Measurements from ENCODE around the gene TSPAN7.

TSPAN7 gene

DNA sequence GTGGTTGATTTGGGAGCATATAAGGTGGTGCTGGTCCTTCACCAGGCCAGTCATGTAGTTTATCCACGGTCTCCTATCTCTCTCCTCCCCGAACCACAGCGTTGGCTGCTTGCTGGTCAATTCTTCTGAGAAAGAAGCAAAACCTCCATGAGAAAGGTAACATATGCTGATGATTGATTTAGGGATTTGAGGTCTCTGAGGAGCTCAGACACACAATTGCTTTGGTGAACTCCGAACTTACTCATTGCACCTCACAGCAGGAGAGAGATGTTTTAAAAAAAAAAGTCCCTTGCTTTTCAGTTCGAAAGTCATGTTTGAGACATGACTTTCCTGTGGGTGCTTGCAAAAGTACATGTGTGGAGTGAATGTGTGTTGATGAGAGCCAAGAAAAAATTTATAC, 100.2 kb downstream of the TSPAN7 start:
- no peak overlapping the region for H3K9ac ChIP-seq
- no peaks in the 10 kb centered on the region for H3K27me3 ChIP-seq
- no peak overlapping the region for H3K27ac ChIP-seq
- H3K4me2 ChIP-seq: no peak overlapping the region
- H3K4me3 ChIP-seq: no peak overlapping the region
- peaks cover 0 to 10% (median 0%) of the 10 kb centered on the region in 10 experiments; a peak in 5 of 20 replicates for H3K4me1 ChIP-seq
- TF ChIP-seq Cebpa-rat (IDR thresholded peaks at IDR 0.05): no peak
- H3K9me3 ChIP-seq (replicated peaks in 1 of 11): no peaks in the 10 kb centered on the region
- H3K36me3 ChIP-seq: no peaks in the 10 kb centered on the region
- H4K20me1 ChIP-seq: no peaks in the 10 kb centered on the region

DNA sequence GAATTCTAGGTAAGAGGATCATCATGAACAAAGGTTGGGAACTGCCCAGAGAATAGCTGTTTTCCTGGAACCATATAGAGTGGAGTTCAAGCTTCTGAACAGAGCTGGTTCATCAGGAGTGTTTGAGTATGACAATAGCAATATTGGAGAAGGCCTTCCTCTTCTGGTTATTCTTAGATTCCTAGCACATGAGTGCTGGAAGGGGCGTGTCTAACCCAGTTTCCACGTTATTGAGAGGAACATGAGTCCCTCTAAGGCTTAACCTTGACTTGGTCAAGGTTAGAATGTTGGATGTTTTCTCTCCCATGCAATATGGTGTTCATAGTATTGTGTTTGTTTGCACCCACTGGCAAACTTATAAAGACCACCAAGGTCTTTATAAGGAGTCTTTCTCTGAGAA, 101.3 kb downstream of the TSPAN7 start:
- H4K20me1 ChIP-seq: no peaks in the 10 kb centered on the region
- no peaks in the 10 kb centered on the region for H3K27me3 ChIP-seq
- H3K9me3 ChIP-seq (replicated peaks in 1 of 11): no peaks in the 10 kb centered on the region
- H3K4me1 ChIP-seq: peaks cover 0 to 10% (median 0%) of the 10 kb centered on the region in 10 experiments; a peak in 5 of 20 replicates
- H3K9ac ChIP-seq: no peak overlapping the region
- H3K27ac ChIP-seq: no peak overlapping the region
- H3K36me3 ChIP-seq: no peaks in the 10 kb centered on the region
- no peak overlapping the region for H3K4me3 ChIP-seq
- H3K4me2 ChIP-seq: peak overlapping the region in 2 of 11 experiments; percentile 36 to 47; a peak in 4 of 22 replicates
- TF ChIP-seq Cebpa-rat (IDR thresholded peaks at IDR 0.05): no peak

DNA sequence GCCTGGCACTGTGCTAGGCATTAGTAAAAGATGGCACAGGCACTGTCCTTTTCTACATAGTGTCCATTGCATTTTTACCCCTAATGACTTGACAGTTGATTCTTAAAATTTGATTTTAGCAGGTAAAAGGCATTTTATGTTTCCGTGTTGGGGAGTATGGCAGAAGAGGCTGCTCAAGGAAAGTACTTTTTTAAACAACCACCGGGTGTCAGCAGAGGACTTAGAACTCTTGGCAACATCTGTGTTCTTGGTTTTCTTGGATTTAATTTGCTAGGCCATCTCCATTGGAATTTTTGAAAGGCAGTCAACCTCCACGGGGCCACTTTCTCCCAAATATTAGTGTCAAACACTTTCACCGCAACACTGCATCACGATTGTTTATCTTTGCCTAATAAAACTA, 102.9 kb downstream of the TSPAN7 start:
- TF ChIP-seq Cebpa-rat (IDR thresholded peaks at IDR 0.05): no peak
- Histone ChIP-seq H3K4me2 (no peak overlapping the region), H4K20me1 (no peaks in the 10 kb centered on the region), H3K9me3 (replicated peaks in 1 of 11) (no peaks in the 10 kb centered on the region), H3K4me1 (peaks cover 0 to 20% (median 1%) of the 10 kb centered on the region in 10 experiments; a peak in 10 of 20 replicates), H3K4me3 (no peak overlapping the region), H3K36me3 (no peaks in the 10 kb centered on the region), H3K9ac (no peak overlapping the region), H3K27me3 (no peaks in the 10 kb centered on the region), H3K27ac (no peak overlapping the region)

DNA sequence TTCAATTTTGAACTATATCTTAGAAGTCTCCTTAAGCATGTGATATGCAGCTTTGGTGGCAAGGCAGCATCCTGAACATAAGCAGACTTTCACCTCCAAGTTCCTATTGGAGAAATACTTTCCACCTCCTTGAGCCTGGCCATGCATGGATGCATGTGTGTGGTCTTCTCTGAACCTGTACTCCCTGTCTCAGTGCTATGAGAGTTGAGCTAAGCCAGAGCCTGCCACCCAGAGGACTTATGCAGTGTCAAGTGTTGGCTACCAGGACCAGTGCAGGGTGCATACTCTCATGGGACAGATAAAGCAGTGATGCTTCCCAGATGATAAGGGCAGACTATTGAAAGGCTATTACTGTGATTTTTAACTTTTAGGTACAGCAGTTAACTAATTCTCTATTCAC, 105.6 kb downstream of the TSPAN7 start:
- Histone ChIP-seq H3K36me3 (no peaks in the 10 kb centered on the region), H3K4me2 (no peak overlapping the region), H3K27ac (no peak overlapping the region), H3K9me3 (replicated peaks in 1 of 11) (no peaks in the 10 kb centered on the region), H4K20me1 (no peaks in the 10 kb centered on the region), H3K4me1 (peaks cover 0 to 44% (median 7%) of the 10 kb centered on the region in 10 experiments; a peak in 10 of 20 replicates), H3K4me3 (no peak overlapping the region), H3K9ac (no peak overlapping the region), H3K27me3 (no peaks in the 10 kb centered on the region)
- no peak for TF ChIP-seq Cebpa-rat (IDR thresholded peaks at IDR 0.05)

DNA sequence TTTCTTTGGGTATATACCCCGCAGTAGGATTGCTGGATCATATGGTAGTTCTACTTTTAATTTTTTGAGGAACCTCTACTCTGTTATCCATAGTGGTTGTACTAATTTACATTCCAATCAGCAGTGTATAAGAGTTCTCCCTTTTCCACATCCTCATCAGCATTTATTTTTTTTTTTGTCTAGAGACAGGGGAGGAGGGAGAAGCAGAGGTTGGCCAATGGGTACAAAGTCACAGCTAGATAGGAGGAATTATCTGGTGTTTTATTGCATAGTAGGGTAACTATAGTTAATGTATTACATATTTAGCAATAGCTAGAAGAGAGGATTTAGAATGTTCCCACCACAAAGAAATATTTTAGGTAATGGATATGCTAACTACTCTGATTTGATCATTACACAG, 107.4 kb downstream of the TSPAN7 start:
- Histone ChIP-seq H4K20me1 (no peaks in the 10 kb centered on the region), H3K4me2 (peak overlapping the region in 3 of 11 experiments; percentile 63 to 69 (median 65); a peak in 4 of 22 replicates), H3K4me3 (no peak overlapping the region), H3K4me1 (peaks cover 0 to 35% (median 7%) of the 10 kb centered on the region in 10 experiments; a peak in 10 of 20 replicates), H3K36me3 (no peaks in the 10 kb centered on the region), H3K27ac (peak overlapping the region in 2 of 11 experiments; percentile 55 to 63; a peak in 4 of 22 replicates), H3K9ac (no peak overlapping the region), H3K27me3 (no peaks in the 10 kb centered on the region), H3K9me3 (replicated peaks in 1 of 11) (no peaks in the 10 kb centered on the region)
- TF ChIP-seq Cebpa-rat (IDR thresholded peaks at IDR 0.05): no peak

DNA sequence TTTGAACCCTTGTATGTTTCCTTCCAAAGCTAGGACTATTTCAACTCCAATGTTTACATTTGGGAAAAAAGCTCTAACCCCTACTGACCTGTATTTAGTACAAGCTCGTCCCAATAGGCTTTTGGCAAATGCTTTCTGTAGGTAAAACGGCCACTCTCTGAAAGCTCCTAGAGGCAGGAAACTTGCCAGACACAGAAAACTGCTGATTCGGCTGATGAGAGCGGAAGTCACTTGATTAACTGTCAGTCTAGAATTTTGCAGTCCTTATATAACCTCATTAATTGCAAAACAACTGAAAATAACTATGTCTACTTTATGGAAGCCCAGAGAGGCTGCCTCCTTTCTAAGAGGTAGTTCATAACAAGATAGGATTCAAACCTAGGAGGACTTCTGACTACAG, 108.1 kb downstream of the TSPAN7 start:
- H3K9me3 ChIP-seq (replicated peaks in 1 of 11): no peaks in the 10 kb centered on the region
- no peaks in the 10 kb centered on the region for H3K27me3 ChIP-seq
- no peaks in the 10 kb centered on the region for H4K20me1 ChIP-seq
- peak overlapping the region in 1 of 10 experiments; percentile 9; a peak in 1 of 20 replicates for H3K4me3 ChIP-seq
- H3K27ac ChIP-seq: peak overlapping the region in 4 of 11 experiments; percentile 44 to 63 (median 58); a peak in 7 of 22 replicates
- H3K36me3 ChIP-seq: no peaks in the 10 kb centered on the region
- no peak for TF ChIP-seq Cebpa-rat (IDR thresholded peaks at IDR 0.05)
- H3K9ac ChIP-seq: peak overlapping the region in 2 of 11 experiments; percentile 42 to 57; a peak in 2 of 22 replicates
- peak overlapping the region in 7 of 11 experiments; percentile 13 to 69 (median 45); a peak in 12 of 22 replicates for H3K4me2 ChIP-seq
- peaks cover 0 to 35% (median 8%) of the 10 kb centered on the region in 10 experiments; a peak in 14 of 20 replicates for H3K4me1 ChIP-seq

DNA sequence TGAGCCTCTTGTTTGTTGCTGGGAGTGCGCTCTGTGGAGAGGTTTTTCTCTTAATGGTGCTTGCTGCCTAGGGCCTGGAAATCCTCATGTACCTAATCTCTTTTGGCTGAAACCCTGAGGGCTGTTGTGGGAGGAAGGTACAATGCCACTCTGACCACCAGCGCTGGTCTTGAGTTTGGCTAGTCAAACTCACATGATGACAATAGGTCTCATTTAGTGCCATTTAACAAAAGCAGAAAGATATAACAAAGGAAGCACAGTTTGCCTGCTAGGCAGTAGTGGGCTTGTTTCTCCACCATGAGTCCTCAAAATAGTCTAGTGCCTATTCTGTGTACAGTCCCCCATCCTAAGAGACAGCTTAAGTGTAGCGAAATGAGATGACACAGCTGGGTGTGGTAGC, 111.3 kb downstream of the TSPAN7 start:
- H3K4me3 ChIP-seq: no peak overlapping the region
- H3K36me3 ChIP-seq: no peaks in the 10 kb centered on the region
- TF ChIP-seq Cebpa-rat (IDR thresholded peaks at IDR 0.05): no peak

DNA sequence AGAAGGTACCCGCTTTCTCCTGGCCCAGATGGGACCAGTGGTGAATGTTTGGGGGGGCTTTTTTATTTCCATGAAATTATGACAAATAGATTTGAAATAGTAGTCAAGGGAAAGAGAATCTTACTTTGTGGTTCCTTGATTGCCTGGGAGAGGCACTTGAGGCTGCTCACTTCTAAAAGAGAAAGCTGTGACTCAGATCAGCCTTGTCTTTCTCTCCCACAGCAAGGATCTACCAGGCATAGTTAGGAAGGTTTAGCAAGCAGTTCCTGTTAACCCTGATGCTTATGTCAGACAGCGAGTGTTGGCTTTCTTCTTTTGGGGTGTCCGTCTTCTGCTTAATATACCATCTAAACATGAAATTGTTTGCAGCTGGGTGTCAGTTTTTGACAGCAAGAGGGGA, 114.5 kb downstream of the TSPAN7 start:
- Histone ChIP-seq H3K27ac (no peak overlapping the region), H4K20me1 (no peaks in the 10 kb centered on the region), H3K9me3 (replicated peaks in 1 of 11) (no peaks in the 10 kb centered on the region), H3K4me1 (peaks cover 0 to 32% (median 4%) of the 10 kb centered on the region in 10 experiments; a peak in 11 of 20 replicates), H3K9ac (no peak overlapping the region), H3K4me3 (no peak overlapping the region), H3K36me3 (no peaks in the 10 kb centered on the region), H3K27me3 (no peaks in the 10 kb centered on the region), H3K4me2 (peak overlapping the region in 2 of 11 experiments; percentile 34 to 58; a peak in 2 of 22 replicates)
- no peak for TF ChIP-seq Cebpa-rat (IDR thresholded peaks at IDR 0.05)

More for the DNA sequence above, 111.3 kb downstream of the TSPAN7 start:
- Histone ChIP-seq H3K4me2 (no peak overlapping the region), H4K20me1 (no peaks in the 10 kb centered on the region), H3K9me3 (replicated peaks in 1 of 11) (no peaks in the 10 kb centered on the region), H3K27ac (no peak overlapping the region), H3K27me3 (no peaks in the 10 kb centered on the region), H3K4me1 (peaks cover 0 to 52% (median 9%) of the 10 kb centered on the region in 10 experiments; a peak in 15 of 20 replicates), H3K9ac (no peak overlapping the region)

DNA sequence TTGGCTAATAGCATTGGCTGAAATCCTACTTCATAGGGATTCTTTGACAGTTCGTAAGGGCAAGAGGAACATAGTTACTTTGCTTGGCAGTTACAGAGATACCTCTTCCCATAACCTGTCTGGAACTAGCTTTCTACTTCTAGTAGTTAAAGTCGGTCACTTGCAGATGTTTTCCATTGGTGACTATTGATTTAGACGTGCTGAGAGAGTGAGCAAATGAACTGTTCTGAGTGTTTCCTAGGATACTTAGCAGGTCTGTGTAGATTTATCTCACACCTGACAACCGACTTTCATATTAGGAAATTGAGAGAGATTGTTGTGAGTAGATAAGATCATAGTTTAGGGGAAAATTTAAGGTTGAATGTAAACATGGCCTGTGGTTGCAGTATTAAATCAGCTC, 116.8 kb downstream of the TSPAN7 start:
- Histone ChIP-seq H3K27ac (no peak overlapping the region), H3K9me3 (replicated peaks in 1 of 11) (no peaks in the 10 kb centered on the region), H3K36me3 (no peaks in the 10 kb centered on the region), H3K9ac (no peak overlapping the region), H3K4me2 (no peak overlapping the region), H3K4me1 (peaks cover 0 to 24% (median 2%) of the 10 kb centered on the region in 10 experiments; a peak in 8 of 20 replicates), H4K20me1 (no peaks in the 10 kb centered on the region), H3K27me3 (no peaks in the 10 kb centered on the region), H3K4me3 (no peak overlapping the region)
- no peak for TF ChIP-seq Cebpa-rat (IDR thresholded peaks at IDR 0.05)

DNA sequence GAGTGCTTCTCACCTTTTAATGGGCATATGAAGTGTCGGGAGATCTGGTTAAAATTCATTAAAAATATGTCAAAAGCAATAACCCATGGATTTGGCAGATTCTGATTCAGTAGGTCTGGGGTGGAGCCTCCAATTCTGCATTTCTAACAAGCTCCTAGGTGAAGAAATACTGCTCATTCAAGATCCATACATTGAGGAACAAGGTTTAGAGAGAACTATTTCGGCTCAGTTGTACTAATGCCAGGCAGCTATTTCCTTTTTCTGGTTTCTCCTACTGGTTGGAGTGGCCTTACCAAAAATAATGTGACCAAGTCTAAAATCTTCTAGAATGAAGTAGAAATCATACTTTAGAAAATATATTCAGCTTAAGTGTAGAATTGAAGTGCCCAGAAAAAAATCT, 117.5 kb downstream of the TSPAN7 start:
- no peak for TF ChIP-seq Cebpa-rat (IDR thresholded peaks at IDR 0.05)
- Histone ChIP-seq H3K27ac (no peak overlapping the region), H3K4me3 (no peak overlapping the region), H3K36me3 (no peaks in the 10 kb centered on the region), H3K9ac (no peak overlapping the region), H3K9me3 (replicated peaks in 1 of 11) (no peaks in the 10 kb centered on the region), H3K4me2 (no peak overlapping the region), H4K20me1 (no peaks in the 10 kb centered on the region), H3K4me1 (peaks cover 0 to 24% (median 2%) of the 10 kb centered on the region in 10 experiments; a peak in 8 of 20 replicates), H3K27me3 (no peaks in the 10 kb centered on the region)
